Measurements from ENCODE around the gene TUBA4B.

DNA sequence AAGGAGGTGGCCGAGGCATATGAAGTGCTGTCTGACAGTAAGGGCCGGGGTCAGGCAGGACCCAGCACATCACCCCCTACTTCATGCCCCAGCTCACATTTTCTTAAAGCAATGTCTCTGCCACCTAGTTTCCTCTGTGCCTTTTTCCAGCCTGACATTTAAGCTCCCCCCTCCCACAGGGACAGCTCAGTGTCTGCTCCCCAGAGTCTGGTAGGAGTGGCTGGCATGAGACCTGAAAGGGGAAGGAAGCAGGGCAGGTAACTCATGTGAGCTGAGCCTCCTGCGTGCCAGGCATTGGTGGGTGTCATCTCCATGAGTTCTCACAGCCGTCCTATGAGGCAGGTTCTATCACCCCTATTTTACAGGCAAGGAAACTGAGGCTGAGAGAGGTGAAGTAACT is 27.6 kb downstream of the TUBA4B start:
- TF ChIP-seq, protein P1, sequence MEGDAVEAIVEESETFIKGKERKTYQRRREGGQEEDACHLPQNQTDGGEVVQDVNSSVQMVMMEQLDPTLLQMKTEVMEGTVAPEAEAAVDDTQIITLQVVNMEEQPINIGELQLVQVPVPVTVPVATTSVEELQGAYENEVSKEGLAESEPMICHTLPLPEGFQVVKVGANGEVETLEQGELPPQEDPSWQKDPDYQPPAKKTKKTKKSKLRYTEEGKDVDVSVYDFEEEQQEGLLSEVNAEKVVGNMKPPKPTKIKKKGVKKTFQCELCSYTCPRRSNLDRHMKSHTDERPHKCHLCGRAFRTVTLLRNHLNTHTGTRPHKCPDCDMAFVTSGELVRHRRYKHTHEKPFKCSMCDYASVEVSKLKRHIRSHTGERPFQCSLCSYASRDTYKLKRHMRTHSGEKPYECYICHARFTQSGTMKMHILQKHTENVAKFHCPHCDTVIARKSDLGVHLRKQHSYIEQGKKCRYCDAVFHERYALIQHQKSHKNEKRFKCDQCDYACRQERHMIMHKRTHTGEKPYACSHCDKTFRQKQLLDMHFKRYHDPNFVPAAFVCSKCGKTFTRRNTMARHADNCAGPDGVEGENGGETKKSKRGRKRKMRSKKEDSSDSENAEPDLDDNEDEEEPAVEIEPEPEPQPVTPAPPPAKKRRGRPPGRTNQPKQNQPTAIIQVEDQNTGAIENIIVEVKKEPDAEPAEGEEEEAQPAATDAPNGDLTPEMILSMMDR (IDR thresholded peaks at IDR 0.05), result no peak
- TF ChIP-seq POLR2AphosphoS5 (IDR thresholded peaks at IDR 0.05; ENCODE audit: low read depth, low read length), result no peak
- TF ChIP-seq SIN3A (IDR thresholded peaks at IDR 0.05; ENCODE audit: borderline replicate concordance, insufficient read depth, low read depth, low read length), result no peak
- no peak for TF ChIP-seq TCF7L2 (IDR thresholded peaks at IDR 0.05; ENCODE audit: low read depth, low read length)

Measured in Panc1 (cell line).